GM06990 (cell line): ENCODE measurements around the gene MYL4.

Experiments used
- DNase-seq: peaks from one replicate; pipeline ENCODE4 v3.0.0-alpha.2; 2011; ENCODE audit not compliant: insufficient read length; ENCODE audit errors: extremely low read depth
- H3K27me3 ChIP-seq: replicated peaks from 2 replicates; pipeline ENCODE4 v1.6.0; 2011; ENCODE audit warnings: low read length; ENCODE audit not compliant: control insufficient read depth, insufficient read depth
- H3K36me3 ChIP-seq: 2 replicates; pipeline ENCODE4 v1.5.1; 2011; ENCODE audit warnings: low read length; ENCODE audit not compliant: control insufficient read depth, insufficient read depth
- H3K4me3 ChIP-seq: replicated peaks from 2 replicates; pipeline ENCODE4 v1.5.1; 2011; ENCODE audit warnings: low read depth, mild to moderate bottlenecking, control low read depth, low read length
- TF ChIP-seq, protein P1 (sequence below): IDR thresholded peaks from 2 replicates; pipeline ENCODE4 v1.5.1; 2011; ENCODE audit warnings: low read length, control low read depth, mild to moderate bottlenecking, inconsistent platforms; ENCODE audit not compliant: insufficient read depth, poor library complexity, severe bottlenecking

The MYL4 gene

DNA sequence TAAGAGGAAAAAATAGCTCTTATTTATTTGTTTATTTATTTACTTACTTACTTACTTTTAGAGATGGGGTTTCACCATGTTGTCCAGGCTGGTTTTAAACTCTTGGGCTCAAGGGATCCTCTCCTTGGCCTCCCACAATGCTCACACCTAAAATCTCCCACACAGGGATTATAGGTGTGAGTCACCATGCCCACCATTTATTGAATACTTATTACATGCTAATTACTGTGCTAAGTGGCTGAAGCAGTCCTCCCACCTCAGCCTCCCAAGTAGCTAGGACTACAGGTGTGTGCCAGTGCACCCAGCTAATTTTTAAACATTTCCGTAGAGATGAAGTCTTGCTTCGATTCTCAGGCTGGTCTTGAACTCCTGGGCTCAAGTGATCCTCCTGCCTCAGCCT lies 33.5 kb downstream of the MYL4 start:
- H3K4me3 ChIP-seq = no peak overlapping the region
- H3K27me3 ChIP-seq = no peaks in the 10 kb centered on the region; the same call in 1 of the 2 replicates
- no peaks in the 10 kb centered on the region for H3K36me3 ChIP-seq
- TF ChIP-seq, protein P1, sequence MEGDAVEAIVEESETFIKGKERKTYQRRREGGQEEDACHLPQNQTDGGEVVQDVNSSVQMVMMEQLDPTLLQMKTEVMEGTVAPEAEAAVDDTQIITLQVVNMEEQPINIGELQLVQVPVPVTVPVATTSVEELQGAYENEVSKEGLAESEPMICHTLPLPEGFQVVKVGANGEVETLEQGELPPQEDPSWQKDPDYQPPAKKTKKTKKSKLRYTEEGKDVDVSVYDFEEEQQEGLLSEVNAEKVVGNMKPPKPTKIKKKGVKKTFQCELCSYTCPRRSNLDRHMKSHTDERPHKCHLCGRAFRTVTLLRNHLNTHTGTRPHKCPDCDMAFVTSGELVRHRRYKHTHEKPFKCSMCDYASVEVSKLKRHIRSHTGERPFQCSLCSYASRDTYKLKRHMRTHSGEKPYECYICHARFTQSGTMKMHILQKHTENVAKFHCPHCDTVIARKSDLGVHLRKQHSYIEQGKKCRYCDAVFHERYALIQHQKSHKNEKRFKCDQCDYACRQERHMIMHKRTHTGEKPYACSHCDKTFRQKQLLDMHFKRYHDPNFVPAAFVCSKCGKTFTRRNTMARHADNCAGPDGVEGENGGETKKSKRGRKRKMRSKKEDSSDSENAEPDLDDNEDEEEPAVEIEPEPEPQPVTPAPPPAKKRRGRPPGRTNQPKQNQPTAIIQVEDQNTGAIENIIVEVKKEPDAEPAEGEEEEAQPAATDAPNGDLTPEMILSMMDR = no peak
- no peak for DNase-seq

DNA sequence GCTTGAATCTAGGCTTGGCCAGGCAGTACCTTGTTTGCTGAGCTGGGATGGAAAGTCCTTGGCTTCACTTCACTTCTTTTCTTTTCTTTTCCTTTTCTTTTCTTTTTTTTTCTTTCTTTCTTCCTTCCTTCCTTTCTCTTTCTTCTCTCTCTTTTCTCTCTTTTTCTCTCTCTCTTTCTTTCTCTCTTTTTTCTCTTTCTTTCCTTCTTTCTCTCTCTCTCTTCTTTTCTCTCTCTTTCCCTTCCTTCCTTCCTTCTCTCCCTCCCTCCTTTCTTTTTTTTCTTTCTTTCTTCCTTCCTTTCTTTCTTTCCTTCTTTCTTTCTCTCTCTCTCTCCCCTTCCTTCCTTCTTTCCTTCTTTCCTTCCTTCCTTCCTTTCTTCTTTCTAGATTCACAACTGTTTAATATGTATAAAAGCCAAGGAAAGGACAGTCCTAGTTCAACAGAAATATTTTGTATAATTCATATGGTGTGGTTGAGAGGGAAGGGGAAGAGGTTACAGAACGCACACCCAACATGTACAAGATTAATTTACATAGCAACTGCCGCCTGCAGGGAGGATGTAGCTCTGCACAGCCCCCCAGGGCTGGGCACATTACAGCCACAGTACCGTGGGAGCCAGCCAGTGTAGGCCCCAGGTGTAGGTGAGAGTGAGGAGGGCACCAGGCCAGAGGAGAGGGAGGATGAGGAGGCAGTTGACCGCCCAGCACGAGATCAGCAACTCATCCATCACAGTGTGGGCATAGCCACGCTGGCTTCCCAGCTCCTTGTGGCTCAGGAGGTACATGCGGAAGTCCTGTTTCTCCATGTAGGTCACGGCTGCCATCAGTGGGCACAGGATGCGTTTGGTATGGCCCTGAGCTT lies 34.8 kb downstream of the MYL4 start:
- no peaks in the 10 kb centered on the region for H3K36me3 ChIP-seq
- no peak for DNase-seq
- H3K27me3 ChIP-seq = no peaks in the 10 kb centered on the region; the same call in 1 of the 2 replicates
- TF ChIP-seq, protein P1 = no peak
- H3K4me3 ChIP-seq = no peak overlapping the region

DNA sequence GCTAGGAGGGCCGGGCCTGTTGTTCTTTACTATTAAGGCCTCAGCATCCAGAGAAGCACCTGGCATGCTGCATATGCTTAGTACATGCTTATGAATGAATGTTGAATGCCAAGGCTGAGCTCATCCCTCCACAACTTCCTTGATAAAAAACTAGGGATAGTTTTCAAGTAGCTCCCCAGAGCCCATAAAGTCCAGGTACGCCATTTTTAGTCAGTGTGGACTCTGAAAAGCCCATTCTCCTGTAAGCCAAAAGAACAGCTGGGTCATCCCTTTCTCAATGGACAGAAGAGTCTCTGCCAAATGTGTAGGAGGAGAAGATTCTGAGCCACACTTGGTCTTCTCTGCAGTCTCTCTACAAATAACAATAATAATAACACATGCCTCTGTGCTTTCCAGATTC lies 35.5 kb downstream of the MYL4 start:
- TF ChIP-seq, protein P1 = no peak
- Histone ChIP-seq H3K36me3 (no peaks in the 10 kb centered on the region), H3K4me3 (no peak overlapping the region), H3K27me3 (no peaks in the 10 kb centered on the region; the same call in 1 of the 2 replicates)
- no peak for DNase-seq

DNA sequence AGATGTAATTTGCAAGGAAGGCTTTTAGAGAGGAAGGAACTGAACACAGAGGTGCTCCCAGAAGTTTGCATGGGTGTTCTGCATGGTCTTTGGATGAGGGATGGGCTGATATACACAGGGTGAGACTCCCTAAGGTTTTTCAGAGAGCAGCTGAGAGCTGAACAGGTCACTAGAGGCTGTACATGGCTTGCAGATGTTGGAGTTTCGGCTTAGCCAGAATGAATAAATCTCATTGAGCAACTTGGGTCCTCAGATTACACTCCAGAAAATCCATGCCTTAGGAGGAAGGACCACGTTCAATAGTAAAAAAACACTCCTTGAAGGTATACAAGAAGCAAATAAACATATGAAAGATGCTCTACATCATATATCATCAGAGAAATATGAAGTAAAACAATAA lies 37.0 kb downstream of the MYL4 start:
- no peak overlapping the region for H3K4me3 ChIP-seq
- TF ChIP-seq, protein P1 = no peak
- no peaks in the 10 kb centered on the region for H3K36me3 ChIP-seq
- DNase-seq = no peak
- no peaks in the 10 kb centered on the region; the same call in 1 of the 2 replicates for H3K27me3 ChIP-seq

DNA sequence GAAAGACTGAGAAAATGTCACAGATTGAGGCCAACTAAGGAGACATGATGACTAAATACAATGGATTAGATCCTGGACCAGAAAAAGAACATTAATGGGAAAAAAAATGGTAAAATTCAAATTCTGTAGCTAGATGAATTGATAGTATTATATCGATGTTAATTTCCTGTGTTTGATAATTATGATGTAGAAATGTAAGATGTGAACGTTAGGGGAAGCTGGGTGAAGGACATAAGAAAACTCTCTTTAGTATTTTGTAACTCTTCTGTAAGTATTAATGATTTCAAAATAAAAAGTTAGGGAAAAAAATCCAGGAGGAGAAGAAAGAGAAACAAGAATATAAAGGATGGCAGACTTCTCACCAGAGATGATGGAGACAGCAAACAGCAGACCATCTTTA lies 41.7 kb downstream of the MYL4 start:
- TF ChIP-seq, protein P1 = no peak
- Histone ChIP-seq H3K4me3 (no peak overlapping the region), H3K27me3 (no peaks in the 10 kb centered on the region; the same call in 1 of the 2 replicates), H3K36me3 (no peaks in the 10 kb centered on the region)
- no peak for DNase-seq
